Gastroesophageal sphincter (tissue), 3 donors: ENCODE measurements around the gene VWA8.

Experiments used
- CTCF ChIP-seq, 4 experiments: fragments of 200-600 bp in 2 of 4; fragments of 450-650 bp in 2 of 4; sonication (generic) in 1 of 4; IDR thresholded peaks; one replicate each; pipeline ENCODE4 v1.5.1; 2017 to 2019; ENCODE audit warnings: antibody characterized with exemption in 4 of 4, mild to moderate bottlenecking in 2 of 4, moderate library complexity in 2 of 4
- EP300 ChIP-seq: sonication (generic); formaldehyde crosslinking; IDR thresholded peaks from one replicate; pipeline ENCODE4 v1.6.1; 2017; ENCODE audit warnings: antibody characterized with exemption, mild to moderate bottlenecking
- POLR2A ChIP-seq, 2 donors: fragments of 450-650 bp; IDR thresholded peaks; one replicate each; pipeline ENCODE4 v1.6.1; 2017; ENCODE audit warnings: antibody characterized with exemption in 2 of 2, mild to moderate bottlenecking in 2 of 2, moderate library complexity in 1 of 2

GRCh38 chr13:41915081-41915480 lies 45.8 kb downstream of the VWA8 start:
- no peak for TF ChIP-seq CTCF (IDR thresholded peaks at IDR 0.05)
- no peak for TF ChIP-seq POLR2A (IDR thresholded peaks at IDR 0.05)
- TF ChIP-seq EP300, result no peak
